GM19372 (cell line): ENCODE results near the gene MACROD2.

Source experiments
- ATAC-seq: cut with Tn5 transposase; IDR thresholded peaks from one replicate; pipeline ENCODE4 v1.9.1; 2021; ENCODE audit warnings: mild to moderate bottlenecking, low read depth, moderate library complexity; ENCODE audit not compliant: unreplicated experiment

Gene MACROD2

DNA sequence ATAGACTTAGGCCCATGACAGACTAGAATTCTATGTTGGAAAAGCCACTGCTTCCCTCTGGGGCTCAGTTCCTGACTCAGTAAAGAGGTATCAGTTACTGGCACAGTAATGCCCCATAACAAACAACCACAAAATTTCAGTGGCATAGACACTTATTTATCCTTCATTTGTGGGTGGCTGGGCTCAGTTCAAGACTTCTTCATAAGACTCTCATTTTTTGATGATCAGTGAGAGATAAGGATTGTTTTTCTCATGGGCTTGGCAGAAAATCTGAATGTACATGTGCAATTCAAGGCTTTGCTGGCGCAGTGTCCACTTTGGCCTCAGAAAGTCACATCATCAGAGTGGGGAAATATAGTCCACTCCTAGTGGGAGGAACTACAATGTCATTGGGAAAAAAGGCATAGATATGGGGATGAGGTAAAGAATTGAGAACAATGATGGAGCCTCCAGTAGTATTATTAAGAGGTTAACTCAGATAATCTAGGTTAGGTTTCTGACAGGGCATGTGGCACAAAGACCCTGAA, 726.7 kb downstream of the MACROD2 start:
- ATAC-seq, result no peak

DNA sequence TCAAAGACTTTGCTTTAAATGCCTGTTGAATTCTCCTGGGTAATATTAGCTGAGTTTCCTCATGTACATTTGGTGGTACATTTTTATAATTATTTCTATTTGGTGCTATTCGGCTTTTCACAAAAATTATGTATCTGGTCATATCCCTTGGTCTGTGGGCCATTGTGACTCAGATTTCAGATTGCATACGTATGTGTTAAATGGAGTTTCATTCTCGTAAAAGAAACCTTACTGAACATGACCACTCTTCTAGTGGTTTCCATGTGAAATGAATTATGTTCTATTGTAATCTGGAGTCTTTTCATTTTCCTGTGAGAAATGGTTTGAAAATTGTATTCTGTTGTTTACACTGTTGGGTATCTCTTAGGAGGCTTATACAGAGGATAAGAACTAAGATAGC, 728.3 kb downstream of the MACROD2 start:
- no peak for ATAC-seq

DNA sequence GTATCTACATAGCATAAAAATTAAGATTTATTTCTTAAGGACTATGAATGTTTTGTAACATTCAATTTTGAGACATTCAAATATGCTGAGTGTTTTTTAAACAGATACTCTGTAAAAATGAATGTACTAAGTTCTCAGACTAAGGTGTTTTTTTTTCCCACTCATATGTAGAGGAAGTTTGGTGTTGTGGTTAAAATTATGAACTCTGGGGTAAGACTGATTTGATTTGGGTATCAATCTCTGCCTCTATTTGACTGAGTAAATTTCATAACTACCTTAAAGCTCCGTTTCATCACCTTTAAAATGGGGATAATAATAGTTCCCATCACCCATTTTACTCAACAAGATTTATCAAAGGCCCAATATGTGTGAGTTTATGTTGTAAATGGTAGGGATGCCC, 728.7 kb downstream of the MACROD2 start:
- no peak for ATAC-seq

DNA sequence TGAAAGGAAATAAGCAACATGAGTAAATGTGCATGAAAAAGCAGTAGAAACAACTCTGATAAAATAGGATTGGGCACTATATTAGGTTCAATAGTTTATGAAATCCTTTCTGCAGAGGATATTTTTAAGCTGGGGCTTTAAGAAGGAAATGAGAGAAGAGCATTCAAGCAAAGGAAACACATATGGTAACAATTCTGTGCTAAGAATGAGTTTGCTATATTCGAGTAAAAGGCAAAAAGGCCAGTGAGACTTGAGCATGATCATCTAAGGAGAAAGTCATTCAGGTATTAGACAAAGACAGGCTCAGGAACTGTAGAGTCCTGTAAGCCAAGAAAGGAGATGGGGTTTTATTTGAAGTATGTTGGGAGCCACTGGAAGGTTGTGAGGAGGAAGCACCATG, 729.2 kb downstream of the MACROD2 start:
- no peak for ATAC-seq

DNA sequence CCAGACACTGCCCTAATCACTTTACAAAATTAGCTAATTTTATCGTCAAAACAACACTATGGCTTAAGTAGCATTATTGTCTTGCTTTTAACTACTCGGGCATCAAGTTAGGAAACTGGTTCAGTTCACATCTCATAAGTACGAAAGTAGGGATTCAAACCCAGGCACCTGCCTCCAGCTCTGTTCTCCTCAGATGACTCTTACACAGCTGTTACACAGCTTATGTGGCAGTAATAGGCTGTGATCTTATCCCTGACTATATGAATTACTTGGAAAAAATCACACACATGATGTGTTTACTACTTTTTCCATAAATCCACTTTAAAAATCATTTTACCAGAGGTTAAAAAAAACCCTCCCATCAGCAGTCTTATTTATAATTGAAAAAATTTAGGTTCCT, 731.3 kb downstream of the MACROD2 start:
- ATAC-seq, result no peak

DNA sequence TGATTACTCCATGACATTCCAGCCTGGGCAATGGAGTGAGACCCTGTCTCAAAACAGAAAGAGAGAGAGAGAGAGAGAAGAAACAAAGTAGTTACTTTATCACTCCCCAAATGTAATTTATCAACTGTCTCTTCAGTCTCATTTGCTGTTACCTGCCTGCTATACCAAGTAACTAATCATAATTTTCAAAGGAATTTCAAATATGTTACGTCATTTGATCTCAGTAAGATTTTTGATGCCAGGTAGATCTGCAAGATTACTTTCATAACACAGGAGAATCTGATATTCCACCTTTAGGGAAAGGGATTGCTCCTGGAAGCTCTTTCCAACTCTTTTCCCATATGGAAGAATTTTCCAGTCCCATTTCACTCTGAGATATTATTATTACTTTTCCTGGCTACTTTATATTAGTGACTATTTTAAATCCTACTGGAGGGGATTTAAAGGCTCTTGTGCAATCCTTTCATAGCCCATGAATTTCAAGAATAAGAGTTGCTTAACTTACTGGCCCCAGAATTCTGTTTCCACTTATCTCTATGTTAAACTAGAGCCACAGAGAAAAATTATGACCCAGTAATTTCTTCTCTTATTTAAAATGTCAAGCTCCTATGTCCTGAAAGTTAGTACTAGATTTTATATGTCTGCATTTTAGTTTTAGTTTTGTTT, 732.3 kb downstream of the MACROD2 start:
- ATAC-seq, result no peak

DNA sequence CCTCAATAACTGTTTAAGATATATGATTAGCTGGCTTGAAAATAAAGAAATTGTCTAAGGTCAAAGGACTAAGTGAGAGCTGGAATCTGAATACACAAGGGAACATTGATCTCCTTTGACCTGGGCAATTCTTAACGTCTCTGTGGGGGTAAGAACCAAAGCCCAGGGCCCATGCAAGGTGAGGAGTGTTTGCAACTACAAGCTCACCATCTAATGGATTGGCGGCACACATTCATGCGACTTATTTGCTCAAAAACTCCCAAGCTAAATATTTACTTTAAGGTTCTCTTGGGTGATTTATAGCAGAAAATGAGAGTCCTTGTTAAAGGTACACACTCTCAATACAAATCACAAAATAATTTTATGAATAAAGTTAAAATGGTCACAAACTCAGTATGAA, 734.1 kb downstream of the MACROD2 start:
- ATAC-seq, result no peak

DNA sequence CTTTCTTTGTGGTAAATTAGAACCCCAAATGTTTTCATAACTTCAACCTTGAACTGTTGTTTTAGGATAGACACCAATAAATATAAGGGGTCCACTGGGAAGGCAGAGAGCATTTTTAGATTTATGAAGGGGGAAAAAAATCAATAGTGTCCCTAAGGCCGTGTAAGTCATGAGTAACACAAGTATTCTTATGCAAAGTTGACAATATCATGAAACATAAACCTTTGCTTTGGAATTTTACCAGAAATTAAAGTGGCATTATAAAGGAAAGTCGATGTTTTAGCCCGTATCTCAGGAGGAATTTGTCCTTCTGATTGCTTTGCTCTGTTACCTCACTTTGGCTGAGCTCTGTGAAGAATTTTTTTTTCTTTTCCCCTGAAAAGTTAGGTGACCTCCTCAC, 737.0 kb downstream of the MACROD2 start:
- no peak for ATAC-seq

DNA sequence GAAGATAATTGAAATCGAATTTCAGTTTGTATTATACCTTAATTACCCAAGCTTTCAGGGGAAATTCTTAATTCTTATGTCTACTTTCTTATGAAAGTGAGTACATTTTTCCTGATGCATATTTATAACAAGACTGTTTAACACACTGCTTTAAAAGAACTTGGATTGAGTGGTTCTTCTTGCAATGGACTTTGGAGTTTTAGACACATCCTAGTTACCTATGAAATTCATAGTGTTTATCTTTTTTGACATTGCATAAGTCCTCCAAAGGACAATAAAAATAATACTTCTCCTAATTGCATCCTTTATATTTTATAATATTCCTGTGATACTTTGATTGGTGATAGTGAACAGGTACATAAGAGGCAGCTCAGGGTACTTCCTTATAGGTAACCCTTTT, 737.7 kb downstream of the MACROD2 start:
- no peak for ATAC-seq

DNA sequence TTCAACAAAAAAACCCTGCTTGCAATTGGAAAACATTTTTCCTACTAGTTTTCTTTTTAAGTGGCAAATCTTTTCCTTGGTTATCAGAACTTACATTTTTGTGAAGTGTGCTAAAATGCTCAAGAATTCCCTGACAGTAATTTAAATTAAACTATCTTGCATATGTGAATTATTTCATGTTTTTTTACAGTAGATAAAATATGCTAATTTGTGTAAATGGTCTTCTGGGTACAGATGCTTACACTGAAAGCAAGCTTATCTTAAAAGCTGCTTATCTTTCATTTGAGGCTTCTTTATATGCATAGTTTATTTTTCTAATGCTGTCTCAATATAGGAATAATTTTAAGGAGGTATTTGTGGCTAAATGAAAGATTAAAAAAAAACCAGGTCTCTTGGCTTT, 745.1 kb downstream of the MACROD2 start:
- ATAC-seq, result no peak

DNA sequence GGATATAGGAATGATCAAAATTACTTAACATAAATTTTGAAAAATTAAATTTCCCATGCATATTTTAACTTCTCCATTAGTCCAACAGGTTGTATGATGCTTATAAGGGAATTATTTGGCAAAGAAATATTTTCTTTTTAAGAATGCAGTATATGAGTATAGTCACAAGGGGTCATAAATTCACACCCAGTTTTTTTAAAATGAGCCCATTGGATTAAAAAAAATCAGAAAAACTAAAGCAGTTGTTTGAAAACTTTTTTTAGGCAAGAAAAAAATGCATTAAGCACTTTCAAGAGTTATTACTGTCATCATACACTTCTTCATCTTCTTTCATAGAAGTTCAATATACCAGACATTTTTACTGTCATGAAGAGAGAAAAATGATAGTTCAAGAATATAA, 746.3 kb downstream of the MACROD2 start:
- ATAC-seq, result no peak

DNA sequence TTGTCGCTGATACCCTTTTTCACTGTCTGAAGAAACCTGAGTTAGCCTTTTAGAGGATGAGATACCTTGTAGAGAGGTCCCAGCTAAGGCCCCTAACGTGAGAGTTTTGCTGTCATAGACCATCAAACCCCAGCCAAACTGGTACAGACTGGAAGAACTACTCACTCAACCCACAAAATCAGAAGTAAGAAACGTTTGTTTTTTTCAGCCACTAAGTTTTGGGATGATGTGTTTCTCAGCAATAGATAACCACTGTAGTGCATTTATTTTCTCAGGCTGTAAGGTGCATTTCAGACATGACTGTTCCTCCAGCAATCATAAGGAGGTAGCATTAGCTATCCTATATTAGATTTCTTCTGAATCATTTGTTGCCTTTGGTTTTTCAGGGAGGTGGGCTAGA, 749.4 kb downstream of the MACROD2 start:
- no peak for ATAC-seq

DNA sequence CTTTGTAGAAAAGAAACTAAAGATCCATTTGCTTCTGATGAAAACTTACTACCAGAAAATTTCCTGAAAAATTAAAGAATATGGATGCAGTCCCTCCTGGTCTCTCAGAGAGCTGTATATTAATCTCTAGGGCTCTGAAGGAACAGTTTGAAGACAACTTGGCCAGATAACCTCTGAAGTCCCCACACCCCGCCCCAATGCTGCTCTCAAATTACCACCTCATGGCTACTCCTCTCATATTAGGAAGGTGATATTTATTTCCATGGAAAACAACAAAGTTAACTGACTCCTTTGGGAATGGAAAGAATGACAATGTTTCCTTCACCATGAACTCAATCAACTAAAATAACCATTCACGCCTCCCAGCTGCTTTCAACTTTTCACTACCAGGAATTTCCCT, 750.5 kb downstream of the MACROD2 start:
- no peak for ATAC-seq

DNA sequence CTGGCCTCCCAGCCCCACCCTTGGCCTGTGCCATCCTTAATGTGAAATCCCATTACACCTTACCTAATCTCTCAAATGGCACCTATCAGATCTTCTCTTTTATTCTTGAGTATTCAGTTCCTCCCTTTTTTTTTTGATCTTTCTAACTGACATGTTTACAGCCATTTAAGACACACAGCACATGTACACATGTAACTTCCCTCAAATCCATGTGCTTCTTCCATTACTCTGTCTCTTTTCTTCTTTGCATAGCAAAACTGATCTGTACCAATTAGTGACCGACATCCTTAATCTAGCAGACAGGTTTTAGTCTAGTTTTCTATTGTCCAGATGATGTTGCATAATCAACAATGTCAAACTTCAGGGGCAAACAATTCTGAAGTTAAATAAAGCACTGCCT, 755.9 kb downstream of the MACROD2 start:
- no peak for ATAC-seq

DNA sequence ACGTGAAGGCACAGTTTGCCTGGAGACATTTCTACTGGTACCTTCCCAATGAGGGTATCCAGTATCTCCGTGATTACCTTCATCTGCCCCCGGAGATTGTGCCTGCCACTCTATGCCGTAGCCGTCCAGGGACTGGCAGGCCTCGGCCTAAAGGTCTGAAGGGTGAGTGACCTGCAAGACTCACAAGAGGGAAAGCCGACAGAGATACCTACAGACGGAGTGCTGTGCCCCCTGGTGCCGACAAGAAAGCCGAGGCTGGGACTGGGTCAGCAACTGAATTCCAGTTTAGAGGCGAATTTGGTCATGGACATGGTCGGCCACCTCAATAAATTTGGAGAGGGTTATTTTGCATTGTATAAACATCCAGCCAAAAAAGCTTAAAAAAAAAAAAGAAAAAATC, 762.4 kb downstream of the MACROD2 start:
- ATAC-seq, result no peak

DNA sequence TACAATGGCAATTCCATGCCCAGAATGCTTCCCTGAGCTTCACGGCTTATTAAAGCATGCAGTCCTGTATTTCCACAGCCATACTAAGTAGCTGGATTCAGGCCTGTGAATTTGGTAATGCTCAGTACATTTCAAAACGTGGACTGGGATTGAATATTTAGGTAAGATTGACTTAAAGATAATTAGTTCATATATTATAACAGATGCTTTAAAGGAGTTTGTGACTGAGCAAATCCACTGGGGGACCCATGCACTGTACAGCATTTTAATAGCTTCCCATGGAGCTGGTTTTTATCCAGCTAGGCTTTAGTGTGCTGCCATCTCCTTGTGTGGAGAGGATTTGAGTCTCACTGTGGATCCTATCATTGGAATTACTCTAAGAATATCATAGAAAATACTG, 763.0 kb downstream of the MACROD2 start:
- ATAC-seq, result no peak

DNA sequence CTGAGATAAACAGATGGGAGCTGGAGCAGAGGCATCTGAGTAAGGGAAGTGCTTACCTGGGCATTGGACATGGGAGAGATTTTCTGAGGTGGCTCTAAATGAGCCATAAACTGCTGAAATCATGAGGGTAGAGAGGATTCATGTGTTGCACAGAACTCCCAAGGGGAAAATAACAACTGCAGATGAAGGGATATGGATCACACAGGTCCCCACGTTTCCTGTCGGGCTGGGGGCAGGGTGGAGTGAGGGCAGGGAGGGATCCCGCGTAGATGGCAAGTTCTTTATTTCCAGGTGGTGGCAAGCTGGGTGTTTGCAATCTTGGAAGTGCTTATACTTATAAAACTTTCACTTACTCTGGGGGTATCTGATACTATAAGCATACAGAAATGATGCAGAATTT, 764.7 kb downstream of the MACROD2 start:
- ATAC-seq, result no peak

DNA sequence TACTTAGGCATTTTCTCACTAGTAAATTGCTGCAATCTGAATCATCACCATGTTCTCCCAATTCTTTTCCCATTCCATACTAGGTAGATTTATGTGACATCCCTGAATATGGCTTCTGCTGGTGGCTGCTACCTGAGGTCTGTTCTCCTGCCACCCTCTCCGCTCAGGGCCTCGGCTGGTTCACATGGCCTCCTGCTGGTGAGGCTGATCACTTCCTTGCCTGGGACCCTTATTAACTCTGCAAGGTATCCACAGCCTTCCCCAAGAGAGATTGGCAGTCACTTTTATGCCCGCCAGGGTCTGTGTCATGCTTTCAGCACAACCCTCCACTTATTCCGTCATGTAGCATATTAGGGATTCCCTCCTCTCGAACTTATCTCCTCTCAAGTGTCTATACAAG, 766.6 kb downstream of the MACROD2 start:
- no peak for ATAC-seq

DNA sequence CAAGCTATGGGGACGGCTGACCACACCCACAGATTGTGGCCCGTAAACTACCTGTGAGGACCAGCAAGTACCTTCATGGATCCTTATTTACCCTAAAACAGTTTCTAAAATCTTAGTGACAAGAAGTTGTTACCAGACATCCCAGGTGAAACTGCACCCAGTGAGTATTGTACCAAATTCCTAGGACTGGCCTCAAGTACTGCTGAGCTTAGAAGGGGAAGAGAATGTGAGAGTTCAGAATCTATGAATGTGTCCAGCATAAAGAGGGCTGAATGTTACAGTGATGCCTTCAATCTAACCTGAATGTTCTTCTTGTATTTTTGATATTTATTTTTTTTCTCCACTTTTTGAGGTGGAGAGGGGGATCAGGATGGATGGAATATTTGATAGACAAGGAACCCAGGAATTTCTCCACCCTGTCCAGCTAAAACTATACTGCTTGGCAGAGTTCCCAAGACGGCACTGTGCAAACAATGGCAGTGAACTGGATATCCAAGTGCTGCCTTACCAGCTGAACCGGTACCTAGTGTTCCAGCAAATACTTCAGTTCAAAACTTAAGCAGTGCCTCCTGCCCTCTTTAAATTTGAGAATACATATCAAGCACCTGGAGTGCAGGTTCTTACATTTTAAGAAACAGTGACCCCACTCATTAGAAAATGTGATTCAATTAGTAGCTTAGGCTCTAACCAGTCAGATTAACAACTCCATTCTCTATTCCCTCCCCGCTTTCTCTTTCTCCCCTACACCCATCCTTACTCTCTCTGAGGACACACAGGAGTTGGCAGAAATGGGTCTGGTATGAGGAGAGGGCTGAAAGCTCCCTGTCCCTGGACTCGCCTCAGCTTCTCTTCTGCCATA, 769.4 kb downstream of the MACROD2 start:
- ATAC-seq, result no peak

DNA sequence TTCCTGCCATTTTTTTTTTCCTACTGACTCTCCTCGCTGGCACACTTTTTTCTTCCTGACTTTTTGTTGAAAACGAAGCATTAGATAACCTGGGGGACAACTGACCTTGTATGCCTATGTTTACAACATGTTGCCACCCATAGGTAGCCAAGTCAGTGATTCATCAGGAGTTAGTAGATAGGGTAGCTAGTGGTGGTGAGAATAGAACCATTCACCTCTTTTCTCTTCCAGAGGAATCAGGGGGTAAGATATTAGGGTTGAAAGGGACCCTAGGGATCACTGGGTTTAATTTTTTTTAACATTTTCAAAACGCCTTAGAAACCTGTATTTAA, 770.0 kb downstream of the MACROD2 start:
- ATAC-seq, result no peak

DNA sequence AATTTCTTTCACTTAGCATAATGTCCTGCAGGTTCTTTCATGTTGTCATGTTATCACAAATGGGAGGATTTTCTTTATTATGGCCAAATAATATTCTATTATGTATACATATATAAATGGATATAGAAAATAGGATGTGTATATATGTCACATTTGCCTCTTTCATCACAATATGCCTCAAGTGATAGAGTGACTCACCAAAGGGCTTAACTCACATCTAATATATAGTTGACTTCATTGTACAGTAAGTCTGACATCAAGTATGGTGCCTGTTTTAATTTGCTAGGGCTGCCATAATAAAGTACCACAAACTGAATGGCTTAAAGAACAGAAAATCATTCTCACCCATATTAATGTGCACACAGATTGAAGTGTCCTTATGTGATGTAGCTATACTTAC, 778.2 kb downstream of the MACROD2 start:
- ATAC-seq, result no peak

DNA sequence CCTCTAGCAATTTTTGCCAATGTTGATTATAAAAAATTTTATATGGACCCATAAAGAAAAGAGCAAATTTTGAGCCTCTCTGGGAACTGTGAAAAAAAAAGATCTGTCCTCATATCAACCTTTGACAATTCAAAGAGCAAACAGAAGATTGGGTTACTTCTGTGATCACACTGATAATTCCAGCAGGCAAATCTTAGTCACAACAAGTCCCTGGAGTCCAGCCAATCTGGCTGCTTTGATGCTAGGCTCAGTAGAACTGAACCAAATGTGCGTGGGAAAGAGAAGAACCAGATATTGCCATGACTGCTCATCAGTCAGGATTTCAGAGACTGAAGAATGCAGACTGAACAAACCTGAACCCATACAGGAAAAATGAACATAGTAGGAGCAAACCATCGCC, 780.5 kb downstream of the MACROD2 start:
- ATAC-seq, result no peak
